Esophagus squamous epithelium (tissue), 5 donors: ENCODE data around the gene LRRN4. TPM values are rescaled to one million over a fixed set of nuclear protein-coding genes. Genes with fewer than 3 reads are reported as not detected.

Experiments used
- DNase-seq: peaks from one replicate; lab custom pipeline; 2025; lab: John Stamatoyannopoulos, UW
- H3K27ac ChIP-seq, 4 donors: fragments of 200-600 bp; sonication (generic); one replicate each; pipeline ENCODE4 v1.5.1; 2016 to 2019; ENCODE audit warnings: mild to moderate bottlenecking in 1 of 4
- H3K27me3 ChIP-seq, 4 donors: fragments of 200-600 bp; sonication (generic); 1 replicate in 3 of 4; 2 replicates in 1 of 4; pipeline versions ENCODE4 v1.5.1 to v1.6.0; 2017 to 2021; ENCODE audit warnings: antibody characterized with exemption in 1 of 4
- H3K36me3 ChIP-seq, 3 donors: fragments of 200-600 bp; sonication (generic); one replicate each; pipeline ENCODE4 v1.5.1; 2016 to 2019
- H3K4me1 ChIP-seq, 3 donors: fragments of 200-600 bp; sonication (generic); one replicate each; pipeline ENCODE4 v1.5.1; 2017 to 2019
- H3K4me3 ChIP-seq, 4 donors: fragments of 200-600 bp; sonication (generic); 1 replicate in 3 of 4; 2 replicates in 1 of 4; pipeline ENCODE4 v1.5.1; 2016 to 2019; ENCODE audit warnings: mild to moderate bottlenecking in 2 of 4, moderate library complexity in 1 of 4
- H3K9me3 ChIP-seq, 3 donors: fragments of 200-600 bp; sonication (generic); one replicate each; pipeline ENCODE4 v1.5.1; 2016 to 2019
- CTCF ChIP-seq, 6 experiments: fragments of 450-650 bp in 4 of 6; fragments of 200-600 bp in 2 of 6; sonication (generic) in 2 of 6; IDR thresholded peaks; one replicate each; pipeline ENCODE4 v1.5.1; 2016 to 2019; ENCODE audit warnings: antibody characterized with exemption in 6 of 6, mild to moderate bottlenecking in 4 of 6, moderate library complexity in 4 of 6
- POLR2A ChIP-seq, 4 donors: fragments of 450-650 bp; IDR thresholded peaks; one replicate each; pipeline ENCODE4 v1.6.1; 2017; ENCODE audit warnings: antibody characterized with exemption in 4 of 4, mild to moderate bottlenecking in 4 of 4, moderate library complexity in 3 of 4
- WGBS, 2 donors: methylation state at CpG; one replicate each; pipeline ENCODE4 v1.1.5; 2018; 5-methylcytosine and 5-hydroxymethylcytosine counted together
- intact Hi-C: fragments of 100-400 bp; cut with DNase I; formaldehyde crosslinking; loops from one replicate; pipeline ENCODE4 v1.15.0; 2022
- total RNA-seq, 4 donors: library from RNA; depleted of rRNA; stranded (reverse); fragments of >200 nt; gene quantifications; one replicate each; pipeline ENCODE4 v1.1.0, GENCODE V29; 2016
- donor health status: DM: yes; HTN: yes; CAD: no.

Gene LRRN4
- total RNA-seq, 4 donors from 2014 or later: 0.19 TPM; not detected in 3

GRCh38 chr20:6066582-6066981, 12.7 kb upstream of the LRRN4 start:
- Histone ChIP-seq H3K4me3 (no peak overlapping the region), H3K4me1 (no peaks in the 10 kb centered on the region), H3K36me3 (peaks cover 0 to 15% (median 4%) of the 10 kb centered on the region in 3 donors), H3K27me3 (no peaks in the 10 kb centered on the region), H3K9me3 (no peaks in the 10 kb centered on the region), H3K27ac (no peak overlapping the region)
- intact Hi-C loops: no loop called here
- no peak for TF ChIP-seq POLR2A (IDR thresholded peaks at IDR 0.05)
- no peak for DNase-seq
- WGBS, 2 donors: 81 to 100% methylated on average over 3 of the region's 3 CpGs

GRCh38 chr20:6061544-6061943, 7.7 kb upstream of the LRRN4 start:
- no peaks in the 10 kb centered on the region for H3K4me1 ChIP-seq
- H3K4me3 ChIP-seq: no peak overlapping the region
- H3K36me3 ChIP-seq: no peaks in the 10 kb centered on the region
- intact Hi-C loops: no loop called here
- TF ChIP-seq CTCF (IDR thresholded peaks at IDR 0.05) (no peak), POLR2A (IDR thresholded peaks at IDR 0.05) (no peak)
- H3K9me3 ChIP-seq: no peaks in the 10 kb centered on the region
- H3K27me3 ChIP-seq: peaks cover 0 to 17% (median 0%) of the 10 kb centered on the region in 4 donors
- WGBS, 2 donors: 64 to 65% methylated on average over 2 of the region's 2 CpGs
- H3K27ac ChIP-seq: no peak overlapping the region
- DNase-seq: no peak

GRCh38 chr20:6060213-6060612, 6.4 kb upstream of the LRRN4 start:
- no peaks in the 10 kb centered on the region for H3K9me3 ChIP-seq
- no peak overlapping the region for H3K27ac ChIP-seq
- intact Hi-C loops: no loop called here
- H3K27me3 ChIP-seq: peaks cover 0 to 27% (median 0%) of the 10 kb centered on the region in 4 donors
- TF ChIP-seq CTCF (IDR thresholded peaks at IDR 0.05) (no peak), POLR2A (IDR thresholded peaks at IDR 0.05) (no peak)
- 35 to 42% methylated on average over 6 of the region's 6 CpGs for WGBS, 2 donors
- H3K4me3 ChIP-seq: no peak overlapping the region
- no peak for DNase-seq
- no peaks in the 10 kb centered on the region for H3K36me3 ChIP-seq
- H3K4me1 ChIP-seq: no peaks in the 10 kb centered on the region

DNA sequence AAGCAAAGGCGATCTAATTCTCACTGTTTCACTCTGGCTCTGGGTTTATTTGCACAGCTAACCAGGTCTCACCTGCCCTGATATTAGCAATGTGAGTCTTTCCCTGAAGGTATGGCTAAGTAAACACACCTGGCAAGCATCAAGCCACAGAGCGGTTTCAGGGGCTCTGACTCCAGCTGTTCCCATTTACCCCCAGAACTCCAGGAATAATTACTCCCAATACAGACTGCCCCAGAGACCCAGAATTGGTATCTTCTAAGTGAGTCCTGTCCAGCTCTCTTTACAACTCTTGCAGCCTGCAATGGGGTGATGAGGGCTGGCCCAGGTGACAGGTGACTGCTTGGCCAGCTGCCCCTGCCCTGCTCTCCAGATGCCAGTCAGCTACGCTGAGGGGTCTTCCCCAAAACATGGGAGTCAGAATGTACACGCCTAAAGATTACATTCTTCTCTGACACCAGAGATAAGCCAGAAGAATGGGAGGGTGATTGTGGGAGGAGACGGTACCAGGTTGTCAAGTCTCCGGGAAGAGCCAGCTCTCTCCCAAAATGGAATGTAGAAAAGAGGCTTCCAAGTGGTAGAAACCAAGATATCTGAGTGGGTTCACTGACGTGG, 4.9 kb upstream of the LRRN4 start:
- DNase-seq: no peak
- intact Hi-C loops: no loop called here
- Histone ChIP-seq H3K27me3 (peaks cover 0 to 34% (median 0%) of the 10 kb centered on the region in 4 donors), H3K9me3 (no peaks in the 10 kb centered on the region), H3K27ac (no peak overlapping the region), H3K4me1 (peaks cover 0 to 6% (median 3%) of the 10 kb centered on the region in 3 donors), H3K36me3 (no peaks in the 10 kb centered on the region), H3K4me3 (no peak overlapping the region)
- TF ChIP-seq CTCF (IDR thresholded peaks at IDR 0.05) (no peak), POLR2A (IDR thresholded peaks at IDR 0.05) (no peak)
- 30 to 36% methylated on average over 5 to 7 of the region's 7 CpGs for WGBS, 2 donors

DNA sequence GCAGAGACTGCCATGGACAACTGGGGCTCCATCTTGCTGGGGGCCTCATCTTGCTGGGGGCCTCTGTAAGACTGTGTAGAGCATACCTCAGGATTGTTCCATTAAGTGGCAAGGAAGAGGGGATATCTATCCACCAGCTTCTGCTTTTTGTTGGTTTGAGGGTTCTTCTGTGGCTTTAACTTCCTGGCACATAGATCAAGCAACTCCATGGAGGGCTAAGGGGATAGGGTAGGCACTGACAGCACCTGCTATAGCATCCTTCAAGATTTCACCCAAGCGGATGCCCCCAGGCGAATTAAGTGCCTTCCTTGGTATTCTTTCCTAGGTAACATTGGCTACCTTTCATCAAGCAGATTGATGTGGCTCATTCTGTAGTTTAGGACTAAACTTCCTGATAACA, 3.8 kb upstream of the LRRN4 start:
- Histone ChIP-seq H3K9me3 (no peaks in the 10 kb centered on the region), H3K4me1 (peaks cover 0 to 14% (median 3%) of the 10 kb centered on the region in 3 donors), H3K4me3 (no peak overlapping the region), H3K27ac (no peak overlapping the region), H3K27me3 (peaks cover 0 to 45% (median 1%) of the 10 kb centered on the region in 4 donors), H3K36me3 (no peaks in the 10 kb centered on the region)
- WGBS, 2 donors: 88 to 90% methylated on average over 2 of the region's 2 CpGs
- no peak for TF ChIP-seq POLR2A (IDR thresholded peaks at IDR 0.05)
- TF ChIP-seq CTCF (IDR thresholded peaks at IDR 0.05): no peak
- intact Hi-C loops: no loop called here
- DNase-seq: no peak
